ENCODE measurements around the gene RNF103.

RNF103 gene

GRCh38 chr2:86617738-86618137 lies 5.9 kb downstream of the RNF103 start:
- peak; percentile 74 for DNase-seq
- no peaks in the 10 kb centered on the region for H4K20me1 ChIP-seq (ENCODE audit: insufficient read depth, low read length)
- H3F3A ChIP-seq (ENCODE audit: insufficient read depth, low read length) = peaks cover 40% of the 10 kb centered on the region
- peaks cover 15% of the 10 kb centered on the region; the same call in 1 of the 2 replicates for H3K36me3 ChIP-seq (replicated peaks; ENCODE audit: insufficient read depth, low read length)
- peak overlapping the region; percentile 46 for H3K4me3 ChIP-seq (ENCODE audit: low read length)
- H3K27me3 ChIP-seq (replicated peaks; ENCODE audit: insufficient read depth, low read length) = no peaks in the 10 kb centered on the region
- peak overlapping the region; percentile 88 for H3K4me2 ChIP-seq (ENCODE audit: low read depth, low read length)
- H3K9me3 ChIP-seq (replicated peaks; ENCODE audit: insufficient read depth, low read length) = no peaks in the 10 kb centered on the region
- H2AFZ ChIP-seq (ENCODE audit: low read length) = no peak overlapping the region
- peaks cover 47% of the 10 kb centered on the region for H3K4me1 ChIP-seq (ENCODE audit: low read length)
- peak overlapping the region; percentile 89 for H3K27ac ChIP-seq (ENCODE audit: low read length)
- no peaks in the 10 kb centered on the region for H3K9me2 ChIP-seq (replicated peaks; ENCODE audit: insufficient read depth, low read length)
- TF ChIP-seq EZH2 (optimal IDR thresholded peaks at IDR 0.05; ENCODE audit: low read depth, low read length) (no peak), EZH2phosphoT487 (IDR thresholded peaks at IDR 0.05; ENCODE audit: low read length) (no peak), CTCF (IDR thresholded peaks at IDR 0.05; ENCODE audit: low read length) (no peak)
- peak overlapping the region; percentile 39; the same call in 1 of the 2 replicates for H3K9ac ChIP-seq (ENCODE audit: low read length)
- H3K79me2 ChIP-seq (ENCODE audit: low read length) = peaks cover 91% of the 10 kb centered on the region

GRCh38 chr2:86617153-86617552 lies 6.5 kb downstream of the RNF103 start:
- H3K4me3 ChIP-seq (ENCODE audit: low read length) = peak overlapping the region; percentile 46
- peak overlapping the region; percentile 39; the same call in 1 of the 2 replicates for H3K9ac ChIP-seq (ENCODE audit: low read length)
- H3K27ac ChIP-seq (ENCODE audit: low read length) = peak overlapping the region; percentile 89
- H3K9me2 ChIP-seq (replicated peaks; ENCODE audit: insufficient read depth, low read length) = no peaks in the 10 kb centered on the region
- peaks cover 91% of the 10 kb centered on the region for H3K79me2 ChIP-seq (ENCODE audit: low read length)
- H3F3A ChIP-seq (ENCODE audit: insufficient read depth, low read length) = peaks cover 36% of the 10 kb centered on the region
- H3K27me3 ChIP-seq (replicated peaks; ENCODE audit: insufficient read depth, low read length) = no peaks in the 10 kb centered on the region
- H3K4me2 ChIP-seq (ENCODE audit: low read depth, low read length) = peak overlapping the region; percentile 88
- H3K36me3 ChIP-seq (replicated peaks; ENCODE audit: insufficient read depth, low read length) = peaks cover 15% of the 10 kb centered on the region; the same call in 1 of the 2 replicates
- no peak overlapping the region for H2AFZ ChIP-seq (ENCODE audit: low read length)
- H3K9me3 ChIP-seq (replicated peaks; ENCODE audit: insufficient read depth, low read length) = no peaks in the 10 kb centered on the region
- no peak for TF ChIP-seq EZH2phosphoT487 (IDR thresholded peaks at IDR 0.05; ENCODE audit: low read length)
- TF ChIP-seq CTCF (IDR thresholded peaks at IDR 0.05; ENCODE audit: low read length) = no peak
- no peak for TF ChIP-seq EZH2 (optimal IDR thresholded peaks at IDR 0.05; ENCODE audit: low read depth, low read length)
- DNase-seq = peak; percentile 66
- H3K4me1 ChIP-seq (ENCODE audit: low read length) = peaks cover 47% of the 10 kb centered on the region
- H4K20me1 ChIP-seq (ENCODE audit: insufficient read depth, low read length) = no peaks in the 10 kb centered on the region

- no peak for DNase-seq
- no peaks in the 10 kb centered on the region for H3K27me3 ChIP-seq (replicated peaks; ENCODE audit: insufficient read depth, low read length)
- TF ChIP-seq EZH2 (optimal IDR thresholded peaks at IDR 0.05; ENCODE audit: low read depth, low read length) = no peak
- no peak for TF ChIP-seq CTCF (IDR thresholded peaks at IDR 0.05; ENCODE audit: low read length)
- TF ChIP-seq EZH2phosphoT487 (IDR thresholded peaks at IDR 0.05; ENCODE audit: low read length) = no peak
- H3K9ac ChIP-seq (ENCODE audit: low read length) = peak overlapping the region; percentile 39; the same call in 1 of the 2 replicates
- peaks cover 32% of the 10 kb centered on the region for H3F3A ChIP-seq (ENCODE audit: insufficient read depth, low read length)
- peaks cover 91% of the 10 kb centered on the region for H3K79me2 ChIP-seq (ENCODE audit: low read length)
- H4K20me1 ChIP-seq (ENCODE audit: insufficient read depth, low read length) = no peaks in the 10 kb centered on the region
- H3K27ac ChIP-seq (ENCODE audit: low read length) = peak overlapping the region; percentile 89
- peak overlapping the region; percentile 88 for H3K4me2 ChIP-seq (ENCODE audit: low read depth, low read length)
- H3K9me3 ChIP-seq (replicated peaks; ENCODE audit: insufficient read depth, low read length) = no peaks in the 10 kb centered on the region
- H3K9me2 ChIP-seq (replicated peaks; ENCODE audit: insufficient read depth, low read length) = no peaks in the 10 kb centered on the region
- H2AFZ ChIP-seq (ENCODE audit: low read length) = no peak overlapping the region
- H3K36me3 ChIP-seq (replicated peaks; ENCODE audit: insufficient read depth, low read length) = peaks cover 15% of the 10 kb centered on the region; the same call in 1 of the 2 replicates
- H3K4me1 ChIP-seq (ENCODE audit: low read length) = peaks cover 47% of the 10 kb centered on the region
- H3K4me3 ChIP-seq (ENCODE audit: low read length) = peak overlapping the region; percentile 46
These were observed 7.2 kb downstream of the RNF103 start for GRCh38 chr2:86616502-86616901.
